Measurements from ENCODE around the gene PCGF3. TPM values are rescaled to one million over a fixed set of nuclear protein-coding genes. Genes with fewer than 3 reads are reported as not detected.
"Not testable (repeated sequence)": the region's sequence is repeated elsewhere in the genome, so short reads cannot be mapped to it uniquely, and the experiment has no call there.

PCGF3 gene
- total RNA-seq, 1 donor from 2014 or later: 58.5 TPM

- DNase-seq (ENCODE audit: low read depth): no peak
- no peak for TF ChIP-seq CTCF (IDR thresholded peaks at IDR 0.05; ENCODE audit: insufficient read depth, low read length, poor library complexity, severe bottlenecking)
- no peak overlapping the region for H3K4me3 ChIP-seq (ENCODE audit: low read depth, low read length)
- H3K36me3 ChIP-seq (ENCODE audit: control insufficient read depth, insufficient read depth, low read length): peaks cover 2% of the 10 kb centered on the region
- no peaks in the 10 kb centered on the region for H3K27me3 ChIP-seq (ENCODE audit: control insufficient read depth, insufficient read depth, low read length)
Measured at GRCh38 chr4:772776-773175, 67.1 kb downstream of the PCGF3 start.

- no peak for TF ChIP-seq CTCF (IDR thresholded peaks at IDR 0.05; ENCODE audit: insufficient read depth, low read length, poor library complexity, severe bottlenecking)
Measured at GRCh38 chr4:773214-773613, 67.6 kb downstream of the PCGF3 start.

GRCh38 chr4:774419-775092 lies 68.9 kb downstream of the PCGF3 start:
- DNase-seq (ENCODE audit: low read depth); H3K27me3 ChIP-seq (ENCODE audit: control insufficient read depth, insufficient read depth, low read length); H3K36me3 ChIP-seq (ENCODE audit: control insufficient read depth, insufficient read depth, low read length); H3K4me3 ChIP-seq (ENCODE audit: low read depth, low read length): not testable (repeated sequence)

More at GRCh38 chr4:773214-773613, 67.6 kb downstream of the PCGF3 start:
- Histone ChIP-seq H3K4me3 (ENCODE audit: low read depth, low read length) (no peak overlapping the region), H3K27me3 (ENCODE audit: control insufficient read depth, insufficient read depth, low read length) (no peaks in the 10 kb centered on the region), H3K36me3 (ENCODE audit: control insufficient read depth, insufficient read depth, low read length) (peaks cover 2% of the 10 kb centered on the region)
- no peak for DNase-seq (ENCODE audit: low read depth)

GRCh38 chr4:775485-775884 lies 69.9 kb downstream of the PCGF3 start:
- not testable (repeated sequence) for H3K4me3 ChIP-seq (ENCODE audit: low read depth, low read length); H3K36me3 ChIP-seq (ENCODE audit: control insufficient read depth, insufficient read depth, low read length); H3K27me3 ChIP-seq (ENCODE audit: control insufficient read depth, insufficient read depth, low read length); DNase-seq (ENCODE audit: low read depth)

GRCh38 chr4:776743-777441 lies 71.3 kb downstream of the PCGF3 start:
- H3K4me3 ChIP-seq (ENCODE audit: low read depth, low read length): no peak overlapping the region
- peaks cover 2% of the 10 kb centered on the region for H3K36me3 ChIP-seq (ENCODE audit: control insufficient read depth, insufficient read depth, low read length)
- H3K27me3 ChIP-seq (ENCODE audit: control insufficient read depth, insufficient read depth, low read length): no peaks in the 10 kb centered on the region
- no peak for TF ChIP-seq CTCF (IDR thresholded peaks at IDR 0.05; ENCODE audit: insufficient read depth, low read length, poor library complexity, severe bottlenecking)
- no peak for DNase-seq (ENCODE audit: low read depth)

GRCh38 chr4:777520-778262 lies 72.1 kb downstream of the PCGF3 start:
- H3K4me3 ChIP-seq (ENCODE audit: low read depth, low read length): no peak overlapping the region
- TF ChIP-seq CTCF (IDR thresholded peaks at IDR 0.05; ENCODE audit: insufficient read depth, low read length, poor library complexity, severe bottlenecking): no peak
- no peaks in the 10 kb centered on the region for H3K27me3 ChIP-seq (ENCODE audit: control insufficient read depth, insufficient read depth, low read length)
- DNase-seq (ENCODE audit: low read depth): no peak
- H3K36me3 ChIP-seq (ENCODE audit: control insufficient read depth, insufficient read depth, low read length): peaks cover 2% of the 10 kb centered on the region

Data from kidney epithelial cell (primary cell).